MCF 10A (cell line): ENCODE measurements around the gene SULT1A4. TPM values are rescaled to one million over a fixed set of nuclear protein-coding genes. Genes with fewer than 3 reads are reported as not detected.

Experiments used
- total RNA-seq: library from RNA; stranded (reverse); gene quantifications from 2 replicates; pipeline ENCODE4 v1.2.3, GENCODE V29; 2022

The SULT1A4 gene
- total RNA-seq, 1 experiment from 2014 or later: 1.2 TPM

Other genes with a start within 250 kb of the SULT1A4 start
- 0.96 and 1.3 TPM in 2 replicates for gene NPIPB11, start 53.2 kb upstream of the SULT1A4 start, total RNA-seq
- 5.7 and 6.5 TPM in 2 replicates for gene BOLA2, start 5.6 kb upstream of the SULT1A4 start, total RNA-seq
- 29.9 and 37.0 TPM in 2 replicates for gene SLX1B, start 5.4 kb upstream of the SULT1A4 start, total RNA-seq
- 73.6 and 91.4 TPM in 2 replicates for gene NPIPB12, start 46.5 kb downstream of the SULT1A4 start, total RNA-seq
- gene SPN, start 203.3 kb downstream of the SULT1A4 start, total RNA-seq: not detected in 2 replicates
- gene QPRT, start 219.3 kb downstream of the SULT1A4 start, total RNA-seq: not detected in 2 replicates